HG02798 (cell line): ENCODE data around the gene MCM3AP.

Source experiments
- ATAC-seq: cut with Tn5 transposase; IDR thresholded peaks from one replicate; pipeline ENCODE4 v1.9.1; 2021; ENCODE audit warnings: mild to moderate bottlenecking; ENCODE audit not compliant: unreplicated experiment, poor library complexity

Gene MCM3AP

DNA sequence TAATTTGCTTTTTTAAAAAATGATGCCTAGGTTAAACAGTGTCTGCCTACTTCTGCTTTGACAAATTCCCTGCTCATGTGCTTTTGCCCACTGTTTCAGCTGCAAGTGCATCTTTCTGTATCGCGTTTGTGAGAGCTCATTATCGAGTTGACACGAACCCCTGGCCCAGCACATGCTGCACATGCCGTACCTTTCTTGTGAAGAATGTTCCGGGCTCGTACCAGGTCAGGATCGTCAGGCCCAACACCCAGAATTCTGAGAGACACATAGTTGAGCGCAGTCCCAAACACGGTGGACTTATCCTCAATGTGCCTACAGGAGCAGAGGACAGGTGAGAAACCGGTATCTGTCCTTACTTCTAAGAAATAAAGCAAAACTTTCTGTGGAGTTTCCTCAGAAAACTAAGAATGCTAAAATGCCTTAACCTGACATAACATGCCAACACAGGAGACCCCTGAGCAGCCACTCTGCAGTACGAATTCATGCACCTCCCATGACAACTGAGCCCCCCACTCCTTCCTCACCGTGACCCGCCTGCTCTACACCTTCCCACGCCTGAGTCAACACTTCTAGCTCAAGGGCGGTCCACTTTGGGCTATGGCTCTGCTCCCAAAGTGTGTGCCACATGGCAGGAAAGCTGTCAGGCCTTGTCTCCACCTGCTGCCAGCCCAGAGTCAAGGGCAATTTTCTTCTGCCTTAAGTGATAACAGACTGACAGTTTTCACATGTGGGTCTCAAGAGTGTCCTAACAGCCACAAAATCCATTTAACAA, 63.6 kb downstream of the MCM3AP start:
- no peak for ATAC-seq

- ATAC-seq, result no peak
These were observed 64.6 kb downstream of the MCM3AP start for GRCh38 chr21:46220847-46221246.

DNA sequence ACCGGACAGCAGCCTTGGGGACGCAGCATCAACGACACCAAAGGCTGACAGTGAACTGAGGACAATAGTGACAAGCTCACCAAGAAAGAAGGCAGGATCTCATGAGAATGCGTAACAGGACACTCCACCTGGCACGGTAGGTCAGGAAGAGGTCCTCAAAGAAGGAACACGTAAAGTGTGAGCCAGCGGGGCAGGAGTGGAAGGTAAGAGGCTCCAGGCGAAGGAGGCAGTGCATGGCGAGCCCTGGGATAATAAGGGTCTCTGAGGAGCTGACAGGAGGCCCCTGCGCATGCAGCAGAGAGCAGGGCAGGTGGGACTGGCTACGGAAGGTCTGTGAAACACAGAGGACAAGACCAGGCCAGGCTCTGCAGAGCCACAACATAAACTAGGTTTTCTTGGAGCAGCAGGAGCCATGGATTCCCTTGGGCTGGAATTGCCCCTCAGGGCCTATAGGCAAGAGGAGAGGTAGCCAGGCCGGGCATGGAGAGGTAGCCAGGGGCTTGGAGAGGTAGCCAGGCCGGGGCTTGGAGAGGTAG, 65.1 kb downstream of the MCM3AP start:
- ATAC-seq, result no peak

GRCh38 chr21:46219591-46220239, 65.7 kb downstream of the MCM3AP start:
- no peak for ATAC-seq

GRCh38 chr21:46218906-46219590, 66.4 kb downstream of the MCM3AP start:
- no peak for ATAC-seq

- ATAC-seq, result no peak
These were observed 67.8 kb downstream of the MCM3AP start for GRCh38 chr21:46217511-46218196.

DNA sequence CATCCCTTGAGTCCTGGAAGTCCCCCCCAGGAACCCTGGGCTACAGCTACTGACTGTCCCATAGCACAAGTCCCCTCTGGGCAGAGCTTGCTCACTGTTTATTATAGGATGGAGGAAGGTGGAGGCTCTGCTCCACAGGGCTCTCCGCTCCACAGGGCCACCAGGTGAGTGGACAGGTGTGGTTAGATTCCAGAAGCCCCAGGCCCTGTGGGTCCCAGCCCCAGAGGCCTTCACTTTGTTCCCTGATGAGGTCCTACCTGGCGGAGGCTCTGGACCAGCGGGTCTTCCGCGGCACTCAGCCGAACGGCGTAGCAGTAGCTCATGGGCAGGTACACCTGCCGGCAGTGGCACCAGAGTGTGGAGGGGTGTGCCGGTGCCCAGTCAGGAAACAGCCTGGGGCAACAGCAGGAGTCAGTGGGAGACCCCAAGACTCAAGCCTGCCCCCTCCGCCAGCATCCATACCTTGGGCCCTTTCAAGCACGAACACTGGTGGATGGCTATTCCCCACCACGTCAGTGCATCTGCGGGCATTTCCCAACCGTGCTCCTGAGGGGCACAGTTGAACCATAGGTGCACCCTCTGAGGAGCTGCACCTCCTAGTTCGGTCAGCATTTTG, 69.2 kb downstream of the MCM3AP start:
- no peak for ATAC-seq

GRCh38 chr21:46215436-46216131, 69.8 kb downstream of the MCM3AP start:
- no peak for ATAC-seq

- ATAC-seq, result no peak
These were observed 70.7 kb downstream of the MCM3AP start for GRCh38 chr21:46214478-46215340.

DNA sequence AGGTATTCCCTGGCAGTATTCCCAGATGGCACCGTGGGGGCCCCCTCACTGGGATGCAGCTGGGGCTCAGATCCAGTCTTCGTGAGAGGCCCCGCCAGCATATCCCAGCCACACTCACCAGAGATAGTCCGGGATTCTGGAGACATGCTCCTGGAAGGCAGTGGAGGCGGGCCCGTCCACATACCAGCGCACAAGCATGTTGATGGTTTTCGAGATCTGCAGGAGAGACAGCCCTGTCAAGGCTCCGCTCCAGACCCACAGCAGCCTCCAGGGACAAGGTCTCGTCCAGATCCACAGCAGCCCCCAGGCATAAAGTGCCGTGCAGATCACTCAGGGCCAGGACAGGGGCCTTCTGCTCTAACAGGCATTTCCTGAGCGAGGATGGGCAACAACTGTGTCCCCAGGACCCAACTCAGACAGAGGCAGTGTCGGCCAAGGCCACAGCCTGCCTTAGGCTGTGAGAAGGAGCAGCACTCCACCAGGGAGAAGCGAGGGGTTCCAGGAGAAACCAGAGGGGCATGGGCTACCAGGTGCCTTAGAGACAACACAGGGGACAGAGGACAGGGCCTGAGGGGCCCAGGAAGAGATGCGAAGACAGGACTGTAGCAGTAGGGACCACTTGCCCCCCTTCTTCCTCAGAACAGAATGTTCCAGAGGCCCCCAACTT, 71.7 kb downstream of the MCM3AP start:
- ATAC-seq, result no peak

- ATAC-seq, result no peak
These were observed 72.5 kb downstream of the MCM3AP start for GRCh38 chr21:46212721-46213484.

- ATAC-seq, result no peak
These were observed 73.4 kb downstream of the MCM3AP start for GRCh38 chr21:46211786-46212720.

- ATAC-seq, result no peak
These were observed 74.0 kb downstream of the MCM3AP start for GRCh38 chr21:46211376-46211775.

GRCh38 chr21:46210378-46211136, 74.9 kb downstream of the MCM3AP start:
- no peak for ATAC-seq
